ENCODE data around the gene GNA14. TPM values are rescaled to one million over a fixed set of nuclear protein-coding genes. Genes with fewer than 3 reads are reported as not detected.

GNA14 gene
- polyA plus RNA-seq, 1 donor from 2014 or later, result 0.40 TPM

- H3K27me3 ChIP-seq (ENCODE audit: insufficient read depth, low read depth, low read length), result no peaks in the 10 kb centered on the region
- no peaks in the 10 kb centered on the region for H3K79me2 ChIP-seq (replicated peaks; ENCODE audit: insufficient read depth, low read length)
- H2AFZ ChIP-seq (ENCODE audit: low read depth, low read length), result no peak overlapping the region
- H3K36me3 ChIP-seq (ENCODE audit: insufficient read depth, low read length), result no peaks in the 10 kb centered on the region
- H3K4me2 ChIP-seq (ENCODE audit: low read length), result no peak overlapping the region
- no peak overlapping the region for H3K27ac ChIP-seq (ENCODE audit: low read length)
- TF ChIP-seq EP300 (conservative IDR thresholded peaks at IDR 0.05; ENCODE audit: poor library complexity, severe bottlenecking) (no peak), REST (IDR thresholded peaks at IDR 0.05; ENCODE audit: borderline replicate concordance) (no peak), EZH2 (IDR thresholded peaks at IDR 0.05; ENCODE audit: borderline replicate concordance, insufficient read depth, low read length, poor library complexity, severe bottlenecking) (no peak), POLR2AphosphoS5 (IDR thresholded peaks at IDR 0.05) (no peak), TAF1 (IDR thresholded peaks at IDR 0.05; ENCODE audit: low read depth) (no peak), RAD21 (conservative IDR thresholded peaks at IDR 0.05) (no peak), SMC3 (conservative IDR thresholded peaks at IDR 0.05; ENCODE audit: poor library complexity) (no peak), MXI1 (conservative IDR thresholded peaks at IDR 0.05; ENCODE audit: poor library complexity, severe bottlenecking) (no peak)
- TF ChIP-seq, protein P1, sequence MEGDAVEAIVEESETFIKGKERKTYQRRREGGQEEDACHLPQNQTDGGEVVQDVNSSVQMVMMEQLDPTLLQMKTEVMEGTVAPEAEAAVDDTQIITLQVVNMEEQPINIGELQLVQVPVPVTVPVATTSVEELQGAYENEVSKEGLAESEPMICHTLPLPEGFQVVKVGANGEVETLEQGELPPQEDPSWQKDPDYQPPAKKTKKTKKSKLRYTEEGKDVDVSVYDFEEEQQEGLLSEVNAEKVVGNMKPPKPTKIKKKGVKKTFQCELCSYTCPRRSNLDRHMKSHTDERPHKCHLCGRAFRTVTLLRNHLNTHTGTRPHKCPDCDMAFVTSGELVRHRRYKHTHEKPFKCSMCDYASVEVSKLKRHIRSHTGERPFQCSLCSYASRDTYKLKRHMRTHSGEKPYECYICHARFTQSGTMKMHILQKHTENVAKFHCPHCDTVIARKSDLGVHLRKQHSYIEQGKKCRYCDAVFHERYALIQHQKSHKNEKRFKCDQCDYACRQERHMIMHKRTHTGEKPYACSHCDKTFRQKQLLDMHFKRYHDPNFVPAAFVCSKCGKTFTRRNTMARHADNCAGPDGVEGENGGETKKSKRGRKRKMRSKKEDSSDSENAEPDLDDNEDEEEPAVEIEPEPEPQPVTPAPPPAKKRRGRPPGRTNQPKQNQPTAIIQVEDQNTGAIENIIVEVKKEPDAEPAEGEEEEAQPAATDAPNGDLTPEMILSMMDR (IDR thresholded peaks at IDR 0.05; ENCODE audit: poor library complexity, severe bottlenecking), result no peak
- no peak overlapping the region for H3K9ac ChIP-seq (ENCODE audit: low read length)
- no peaks in the 10 kb centered on the region for H4K20me1 ChIP-seq (ENCODE audit: insufficient read depth)
- no peaks in the 10 kb centered on the region for H3F3A ChIP-seq (ENCODE audit: insufficient read depth, low read length, poor library complexity, severe bottlenecking)
- H3K9me3 ChIP-seq (ENCODE audit: low read length), result no peaks in the 10 kb centered on the region
- no peak overlapping the region for H3K4me3 ChIP-seq (ENCODE audit: low read length)
- no peaks in the 10 kb centered on the region for H3K9me2 ChIP-seq (ENCODE audit: insufficient read depth, low read length)
Observed at GRCh38 chr9:77505232-77505631, 142.9 kb downstream of the GNA14 start.

DNA sequence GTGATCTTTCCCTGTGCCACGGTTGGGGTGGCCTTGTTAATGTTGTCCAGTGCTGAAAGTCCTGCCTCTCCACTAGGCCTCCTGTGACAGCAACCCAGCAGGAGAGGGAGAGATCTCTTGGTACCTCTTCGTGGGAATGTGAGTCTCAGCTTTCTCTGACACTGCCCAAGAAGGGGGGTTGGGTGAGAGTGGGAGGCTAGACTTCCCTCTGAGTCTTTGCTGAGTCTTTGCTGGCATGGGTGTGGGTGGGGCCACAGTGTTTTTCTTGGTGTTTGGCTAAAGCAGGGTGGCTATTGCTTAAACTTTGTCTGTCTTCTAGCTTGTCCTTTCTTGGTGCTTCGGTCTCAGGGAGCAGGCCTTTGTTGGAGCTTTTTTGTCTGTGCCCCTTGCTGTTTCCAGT, 145.6 kb downstream of the GNA14 start:
- TF ChIP-seq TAF1 (IDR thresholded peaks at IDR 0.05; ENCODE audit: low read depth) (no peak), POLR2AphosphoS5 (IDR thresholded peaks at IDR 0.05) (no peak), EZH2 (IDR thresholded peaks at IDR 0.05; ENCODE audit: borderline replicate concordance, insufficient read depth, low read length, poor library complexity, severe bottlenecking) (no peak), SMC3 (conservative IDR thresholded peaks at IDR 0.05; ENCODE audit: poor library complexity) (no peak), REST (IDR thresholded peaks at IDR 0.05; ENCODE audit: borderline replicate concordance) (no peak), RAD21 (conservative IDR thresholded peaks at IDR 0.05) (no peak), MXI1 (conservative IDR thresholded peaks at IDR 0.05; ENCODE audit: poor library complexity, severe bottlenecking) (no peak), EP300 (conservative IDR thresholded peaks at IDR 0.05; ENCODE audit: poor library complexity, severe bottlenecking) (no peak)
- TF ChIP-seq, protein P1 (IDR thresholded peaks at IDR 0.05; ENCODE audit: poor library complexity, severe bottlenecking), result no peak
- no peaks in the 10 kb centered on the region for H4K20me1 ChIP-seq (ENCODE audit: insufficient read depth)
- H3K36me3 ChIP-seq (ENCODE audit: insufficient read depth, low read length), result no peaks in the 10 kb centered on the region
- H3K4me2 ChIP-seq (ENCODE audit: low read length), result no peak overlapping the region
- H3F3A ChIP-seq (ENCODE audit: insufficient read depth, low read length, poor library complexity, severe bottlenecking), result no peaks in the 10 kb centered on the region
- H3K9me3 ChIP-seq (ENCODE audit: low read length), result no peaks in the 10 kb centered on the region
- H3K9ac ChIP-seq (ENCODE audit: low read length), result no peak overlapping the region
- H2AFZ ChIP-seq (ENCODE audit: low read depth, low read length), result no peak overlapping the region
- H3K27ac ChIP-seq (ENCODE audit: low read length), result no peak overlapping the region
- no peaks in the 10 kb centered on the region for H3K79me2 ChIP-seq (replicated peaks; ENCODE audit: insufficient read depth, low read length)
- no peaks in the 10 kb centered on the region for H3K27me3 ChIP-seq (ENCODE audit: insufficient read depth, low read depth, low read length)
- H3K4me3 ChIP-seq (ENCODE audit: low read length), result no peak overlapping the region
- H3K9me2 ChIP-seq (ENCODE audit: insufficient read depth, low read length), result no peaks in the 10 kb centered on the region
